ENCODE data around the gene CNTD1.

DNA sequence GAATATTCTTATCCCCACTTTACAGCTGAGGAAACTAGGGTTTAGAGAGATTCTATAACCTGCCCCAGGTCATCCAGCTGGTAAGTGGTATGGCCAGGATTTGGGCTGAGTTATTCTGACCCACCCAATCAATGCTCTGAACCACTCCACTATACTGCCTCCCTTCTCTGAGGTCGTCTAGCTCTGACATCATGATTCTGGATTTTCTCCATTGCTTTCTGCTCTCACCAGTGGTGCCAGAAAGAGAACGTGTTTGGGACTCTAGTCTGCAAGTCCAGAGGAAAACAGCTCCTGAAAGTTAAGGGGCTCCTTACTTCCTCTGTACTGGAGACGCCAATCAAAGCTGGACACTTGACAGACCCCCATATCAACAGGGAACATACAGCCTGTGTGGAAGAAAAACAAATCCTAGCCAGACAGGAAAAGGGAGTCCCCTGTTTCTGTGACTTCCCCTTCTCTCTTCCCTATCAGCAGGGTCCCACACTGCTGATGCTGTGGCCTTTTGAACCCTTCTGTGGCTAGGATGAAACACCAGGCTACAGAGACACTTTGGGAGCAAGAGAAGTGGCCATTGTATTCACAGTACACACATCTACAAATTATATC, 47.8 kb upstream of the CNTD1 start:
- TF ChIP-seq GATA2 (IDR thresholded peaks at IDR 0.05; ENCODE audit: low read depth, low read length) (no peak), GATA3 (IDR thresholded peaks at IDR 0.05; ENCODE audit: low read depth, low read length) (no peak)
